Tibial nerve (tissue), 4 donors: Measurements from ENCODE around the gene PPME1.

Experiments
- EP300 ChIP-seq, 2 donors: sonication (generic); formaldehyde crosslinking; IDR thresholded peaks; one replicate each; pipeline ENCODE4 v1.6.1; 2017; ENCODE audit warnings: antibody characterized with exemption in 2 of 2, mild to moderate bottlenecking in 1 of 2
- POLR2A ChIP-seq, 2 donors: fragments of 450-650 bp; IDR thresholded peaks; one replicate each; pipeline ENCODE4 v1.6.1; 2017; ENCODE audit warnings: antibody characterized with exemption in 2 of 2, mild to moderate bottlenecking in 2 of 2, moderate library complexity in 2 of 2
- TF ChIP-seq, protein P1 (sequence below), 5 experiments: fragments of 200-600 bp in 3 of 5; fragments of 450-650 bp in 2 of 5; sonication (generic) in 3 of 5; IDR thresholded peaks; one replicate each; pipeline ENCODE4 v1.5.1; 2016 to 2019; ENCODE audit warnings: antibody characterized with exemption in 5 of 5, mild to moderate bottlenecking in 3 of 5, moderate library complexity in 2 of 5

DNA sequence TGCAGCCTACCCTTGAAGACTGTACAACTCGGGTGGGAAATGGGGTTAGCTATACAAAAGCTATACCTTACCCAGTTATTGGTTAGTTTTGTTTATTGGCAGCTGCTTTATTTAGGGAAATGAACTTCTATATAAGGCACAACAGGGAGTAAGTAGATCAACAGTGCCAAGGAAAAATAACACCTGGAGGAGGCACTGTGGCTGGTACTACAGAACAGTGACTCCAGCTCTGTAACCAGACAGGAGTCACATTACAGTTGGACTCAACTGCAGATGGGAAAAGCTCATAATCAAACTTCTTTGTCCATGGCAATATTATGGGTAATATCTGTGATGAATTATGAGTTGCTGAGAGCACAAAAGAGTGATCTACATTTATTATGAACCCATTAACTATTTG lies 126.4 kb downstream of the PPME1 start:
- TF ChIP-seq POLR2A (IDR thresholded peaks at IDR 0.05), result no peak
- TF ChIP-seq, protein P1, sequence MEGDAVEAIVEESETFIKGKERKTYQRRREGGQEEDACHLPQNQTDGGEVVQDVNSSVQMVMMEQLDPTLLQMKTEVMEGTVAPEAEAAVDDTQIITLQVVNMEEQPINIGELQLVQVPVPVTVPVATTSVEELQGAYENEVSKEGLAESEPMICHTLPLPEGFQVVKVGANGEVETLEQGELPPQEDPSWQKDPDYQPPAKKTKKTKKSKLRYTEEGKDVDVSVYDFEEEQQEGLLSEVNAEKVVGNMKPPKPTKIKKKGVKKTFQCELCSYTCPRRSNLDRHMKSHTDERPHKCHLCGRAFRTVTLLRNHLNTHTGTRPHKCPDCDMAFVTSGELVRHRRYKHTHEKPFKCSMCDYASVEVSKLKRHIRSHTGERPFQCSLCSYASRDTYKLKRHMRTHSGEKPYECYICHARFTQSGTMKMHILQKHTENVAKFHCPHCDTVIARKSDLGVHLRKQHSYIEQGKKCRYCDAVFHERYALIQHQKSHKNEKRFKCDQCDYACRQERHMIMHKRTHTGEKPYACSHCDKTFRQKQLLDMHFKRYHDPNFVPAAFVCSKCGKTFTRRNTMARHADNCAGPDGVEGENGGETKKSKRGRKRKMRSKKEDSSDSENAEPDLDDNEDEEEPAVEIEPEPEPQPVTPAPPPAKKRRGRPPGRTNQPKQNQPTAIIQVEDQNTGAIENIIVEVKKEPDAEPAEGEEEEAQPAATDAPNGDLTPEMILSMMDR (IDR thresholded peaks at IDR 0.05), result no peak
- no peak for TF ChIP-seq EP300 (IDR thresholded peaks at IDR 0.05)
